HG03039 (cell line): Measurements from ENCODE around the gene TARP.
A peak's percentile ranks its signal among the peaks of the same experiment; 100 is the strongest.

ENCODE experiments used
- ATAC-seq: cut with Tn5 transposase; IDR thresholded peaks from one replicate; pipeline ENCODE4 v1.9.1; 2021; ENCODE audit warnings: mild to moderate bottlenecking, moderate library complexity; ENCODE audit not compliant: unreplicated experiment

TARP gene

DNA sequence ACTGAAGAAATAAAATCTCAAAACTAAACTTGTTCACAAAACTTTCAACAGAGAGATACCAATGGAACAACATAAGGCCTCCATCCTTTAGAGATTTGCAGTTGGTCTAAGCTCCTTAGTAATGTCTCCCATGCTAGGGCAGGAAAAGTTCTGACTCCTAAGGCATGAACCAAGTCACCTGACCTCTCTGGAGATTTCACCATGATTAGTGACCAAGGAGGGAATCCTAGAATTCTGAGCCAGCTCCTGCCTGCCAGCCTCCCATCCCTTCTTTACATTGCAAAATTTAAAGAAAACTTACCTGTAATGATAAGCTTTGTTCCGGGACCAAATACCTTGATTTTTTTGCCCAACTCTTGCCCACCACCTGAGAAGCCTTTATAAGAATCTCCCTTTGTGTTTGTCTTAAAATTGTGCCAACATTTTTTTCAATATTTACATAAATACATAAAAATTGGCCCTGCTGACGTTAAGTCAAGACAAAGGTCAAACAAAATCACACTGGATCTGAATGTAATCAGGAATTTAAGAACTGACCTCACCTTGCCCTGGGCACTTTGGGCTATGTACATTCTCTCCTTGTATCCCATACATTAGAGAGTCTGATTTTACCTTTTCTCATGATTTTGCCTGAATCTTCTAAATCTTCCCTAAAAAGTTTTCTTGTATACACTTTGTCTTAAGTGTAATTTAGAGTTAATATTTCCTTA lies at the start of gene TARP:
TSS of gene TARP (minus strand) at position 351 of the 710 bp plus-strand sequence.
- ATAC-seq = no peak

DNA sequence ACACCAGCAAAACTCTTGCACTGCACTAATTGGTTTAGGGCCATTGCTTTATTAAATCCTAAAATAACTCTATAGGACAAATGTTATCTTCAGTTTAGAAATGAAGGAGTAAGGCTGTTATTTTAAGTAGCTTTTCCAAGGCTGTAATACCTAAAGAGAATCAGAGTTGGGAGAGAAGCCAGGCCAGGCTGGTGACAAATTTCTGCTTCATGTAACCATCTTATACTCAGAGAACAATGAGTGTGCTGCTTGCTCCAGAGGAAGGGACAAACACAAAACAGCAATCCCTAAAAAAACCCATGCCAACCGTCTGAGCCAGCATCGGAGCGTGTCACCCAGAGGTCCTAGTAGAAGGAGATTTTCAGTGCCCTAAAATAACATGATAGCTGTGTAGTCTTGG lies 49.7 kb upstream of the TARP start:
- no peak for ATAC-seq

DNA sequence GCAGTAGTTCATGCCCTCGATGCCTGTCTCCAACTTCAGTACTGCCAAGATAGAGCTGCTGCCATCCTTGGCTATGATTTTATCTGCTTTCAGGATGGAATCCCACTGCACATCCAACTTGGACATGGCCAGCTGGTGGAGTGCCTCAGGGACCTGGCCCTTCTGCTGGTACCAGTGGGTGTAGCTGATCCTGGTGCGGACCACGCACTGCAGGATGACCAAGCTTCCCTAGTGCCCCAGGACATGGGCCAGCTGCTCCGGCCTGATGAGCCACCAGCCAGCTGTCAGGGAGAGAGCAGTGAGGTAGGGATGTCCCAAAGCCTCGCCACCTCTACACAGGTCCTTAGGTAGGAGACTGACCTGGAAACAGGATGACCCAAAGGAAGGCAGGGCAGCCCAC lies 49.0 kb upstream of the TARP start:
- ATAC-seq = no peak

DNA sequence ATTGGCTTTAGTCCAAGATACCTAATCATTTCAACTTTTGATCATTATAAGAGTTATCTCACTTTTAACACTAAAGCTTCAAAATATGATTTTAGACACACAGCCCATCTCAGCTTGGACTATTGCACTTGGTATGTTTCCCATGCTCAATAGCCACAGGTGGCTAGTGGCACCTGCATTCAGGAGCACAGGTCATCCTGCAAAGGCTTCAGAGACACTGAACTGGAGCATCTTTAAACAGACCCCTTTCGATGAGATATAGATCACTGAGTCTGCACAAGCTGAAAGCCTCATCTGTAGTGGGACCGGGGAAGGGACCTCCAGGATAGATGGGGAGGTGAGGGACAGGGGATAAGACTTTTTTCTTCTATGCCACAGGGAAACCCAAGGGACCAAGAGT lies 48.5 kb upstream of the TARP start:
- ATAC-seq = no peak

DNA sequence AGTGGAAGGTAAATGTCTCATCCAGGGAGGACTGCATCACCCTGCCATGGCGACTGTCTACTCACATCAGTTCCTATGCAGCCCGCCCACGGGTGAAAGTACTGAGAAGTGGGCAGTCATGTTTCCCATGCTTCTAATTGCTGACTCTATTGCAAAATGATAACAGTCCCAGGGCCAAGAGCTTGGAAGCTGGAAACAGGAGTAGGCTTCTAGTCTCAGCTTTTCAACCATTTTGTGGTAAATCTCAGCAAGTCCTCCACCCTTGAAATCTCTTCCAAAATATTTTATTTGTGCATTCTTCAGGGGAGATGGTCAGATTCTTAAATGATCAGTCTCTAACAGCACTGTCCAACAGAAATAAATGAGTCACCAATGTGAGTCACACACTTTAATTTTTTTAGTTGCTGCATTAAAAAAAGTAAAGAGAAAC lies 48.1 kb upstream of the TARP start:
- no peak for ATAC-seq

DNA sequence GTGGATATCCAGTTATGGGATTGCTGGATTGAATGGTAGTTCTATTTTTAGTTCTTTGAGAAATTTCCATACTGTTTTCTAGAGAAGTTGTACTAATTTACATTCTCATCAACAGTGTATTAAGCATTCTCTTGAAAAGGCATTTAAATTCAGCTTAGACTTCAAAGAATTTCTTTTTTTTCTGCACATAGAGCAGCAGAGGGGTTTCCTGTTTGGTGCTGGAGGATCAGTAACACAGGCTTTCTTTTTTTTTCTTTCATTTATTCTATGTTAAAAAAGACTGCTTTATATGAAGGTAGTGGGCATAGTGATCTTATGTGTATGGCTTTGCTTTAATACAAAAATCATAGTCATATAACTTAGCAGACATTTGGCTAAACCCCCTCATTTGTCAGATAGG lies 47.6 kb upstream of the TARP start:
- ATAC-seq = no peak

DNA sequence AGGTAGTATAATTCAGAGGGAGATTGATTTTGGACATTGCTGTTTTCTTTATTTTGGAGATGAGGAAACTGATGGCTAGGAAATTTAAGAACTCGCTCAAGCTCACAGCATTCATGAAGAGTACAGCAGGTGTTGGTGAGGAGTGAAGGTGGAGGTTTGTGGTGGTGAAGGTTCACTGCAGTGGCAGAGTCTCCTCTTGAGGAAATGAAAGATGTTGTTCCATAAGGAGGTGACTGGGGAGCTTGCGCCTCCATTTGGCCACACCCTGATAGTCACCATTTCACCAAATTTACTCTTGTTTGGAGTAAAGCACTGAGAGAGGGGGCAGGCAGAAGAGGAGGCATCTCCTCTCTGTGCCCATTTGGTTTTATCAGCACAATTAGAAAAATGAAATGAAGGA lies 46.4 kb upstream of the TARP start:
- ATAC-seq = no peak

DNA sequence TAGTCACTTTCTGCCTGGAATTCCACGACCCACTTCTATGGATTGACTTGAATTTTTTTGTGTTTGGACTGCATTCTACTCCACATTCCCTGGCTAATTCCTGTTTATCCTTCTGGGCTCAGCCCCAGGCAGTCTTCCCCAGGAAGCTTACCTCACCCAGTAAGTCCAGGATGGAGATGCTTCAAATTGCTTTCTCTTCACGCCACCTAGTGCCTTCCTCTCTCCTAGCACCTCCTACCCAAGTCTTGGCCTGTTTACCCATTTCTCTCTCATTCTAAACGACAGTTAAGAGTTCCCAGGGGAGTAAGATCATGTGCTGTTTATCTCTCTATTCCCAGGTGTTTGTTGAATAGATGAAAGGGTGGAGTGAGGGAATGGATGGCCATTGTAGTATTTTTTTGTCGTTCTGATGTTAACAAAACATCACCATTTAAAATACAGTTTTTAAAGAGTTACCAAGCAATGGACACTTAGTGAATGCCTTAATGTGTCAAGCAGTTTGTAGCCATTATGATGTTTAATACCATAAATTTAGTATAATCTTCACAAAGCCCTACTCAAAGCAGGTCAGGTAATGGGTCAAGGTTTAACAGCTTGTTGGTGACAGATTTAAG lies 45.5 kb upstream of the TARP start:
- peak; percentile 47 for ATAC-seq

DNA sequence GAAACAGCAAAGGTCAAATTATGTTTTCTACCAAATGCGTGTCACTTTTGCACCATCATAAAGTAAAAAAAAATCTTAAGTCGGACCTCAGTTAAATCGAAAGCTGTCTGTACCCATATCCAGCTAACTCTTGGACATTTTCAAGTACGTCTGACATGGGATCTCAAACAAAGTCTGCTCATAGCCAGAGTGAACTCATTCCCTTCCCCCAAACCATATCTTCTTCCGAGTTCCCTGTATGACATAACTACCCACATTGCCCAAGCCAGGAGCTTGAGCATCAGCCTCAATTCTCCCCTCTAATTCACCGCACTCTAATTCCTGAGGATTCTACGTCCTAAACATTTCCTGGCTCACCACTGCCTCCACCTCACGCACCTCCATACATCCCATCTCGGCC lies 44.8 kb upstream of the TARP start:
- ATAC-seq = no peak

DNA sequence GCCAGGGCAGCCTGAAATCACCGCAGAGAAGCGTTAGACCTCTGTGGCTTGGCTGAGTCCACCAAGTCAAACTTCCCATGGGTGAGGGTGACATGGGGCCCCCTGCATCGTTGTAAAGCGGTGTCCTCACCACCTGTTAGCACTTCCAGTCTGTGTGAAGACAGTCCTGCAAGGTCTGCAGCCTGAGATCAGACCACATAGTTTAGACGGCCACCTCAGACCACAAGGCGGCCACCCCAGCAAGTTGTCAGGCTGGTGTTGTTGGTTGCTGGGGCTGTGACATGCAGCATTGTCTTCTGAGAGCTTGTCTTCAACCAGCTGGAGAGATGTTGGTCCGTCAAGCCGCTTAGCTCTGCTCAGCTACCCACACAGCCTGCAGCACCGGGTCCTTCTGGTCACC lies 44.1 kb upstream of the TARP start:
- no peak for ATAC-seq

DNA sequence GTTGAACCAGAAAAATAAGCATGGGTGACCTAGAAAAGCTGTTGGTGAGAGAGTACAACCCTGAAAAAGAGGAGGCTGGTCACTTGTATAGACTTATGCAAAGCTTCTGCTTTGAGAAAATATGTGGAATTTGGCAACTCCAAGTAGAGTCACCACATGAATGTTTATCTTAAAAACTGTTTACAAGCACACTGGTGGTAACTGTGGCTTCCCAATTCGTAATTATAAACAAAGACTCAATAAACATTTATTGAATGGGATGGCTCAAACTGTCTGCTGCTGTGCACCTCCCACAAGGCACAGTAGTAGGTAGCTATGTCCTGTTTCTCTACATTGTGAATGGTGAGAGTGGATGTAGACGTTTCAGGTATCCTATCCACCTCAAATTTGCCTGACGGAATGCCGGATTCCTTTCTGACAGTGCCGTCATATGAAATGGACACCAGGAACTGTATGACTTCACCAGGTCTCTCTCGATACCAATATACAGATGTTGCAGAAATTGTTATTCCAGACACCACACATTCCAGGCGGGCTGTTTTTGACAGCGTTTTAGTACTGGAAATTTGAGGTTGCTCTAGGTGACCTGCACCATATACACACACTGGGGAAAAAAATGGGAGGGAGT lies 43.4 kb upstream of the TARP start:
- ATAC-seq = no peak

DNA sequence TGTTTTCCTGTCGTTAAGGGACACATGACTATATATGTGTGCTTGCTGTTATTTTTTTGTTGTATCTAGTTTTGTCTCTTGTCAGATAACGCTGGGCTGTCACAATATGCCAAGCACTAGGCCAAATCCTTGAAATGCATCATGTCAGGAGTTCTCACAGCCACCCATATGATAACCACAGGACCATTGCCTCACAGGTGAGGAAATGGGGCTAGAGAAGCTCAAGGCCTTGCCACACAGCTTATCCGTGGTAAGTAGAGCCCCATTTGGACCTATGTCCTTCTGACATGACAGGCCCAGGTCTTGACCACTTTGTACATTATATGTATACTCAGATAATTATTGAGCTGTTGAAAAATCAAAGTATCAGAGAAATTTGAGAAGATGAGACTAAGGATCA lies 42.0 kb upstream of the TARP start:
- no peak for ATAC-seq

DNA sequence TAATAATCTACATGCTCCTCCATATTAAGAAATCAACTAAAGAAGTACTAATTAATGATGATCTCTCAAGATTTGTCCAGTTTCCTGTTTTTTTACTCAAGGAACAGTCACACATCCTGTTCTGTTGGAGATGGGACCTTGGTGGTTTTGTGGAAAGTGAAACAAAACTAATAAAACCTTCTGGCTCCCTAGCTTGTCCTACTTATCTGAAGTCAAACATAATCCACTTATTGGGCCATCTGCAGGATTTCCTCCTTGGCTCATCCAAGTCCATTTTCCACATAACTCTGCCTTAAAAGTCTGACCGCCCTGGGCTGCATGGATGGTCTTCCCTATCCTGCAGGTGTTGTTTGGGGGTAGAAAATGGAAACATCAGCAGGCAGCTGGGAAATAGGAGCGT lies 39.4 kb upstream of the TARP start:
- no peak for ATAC-seq

DNA sequence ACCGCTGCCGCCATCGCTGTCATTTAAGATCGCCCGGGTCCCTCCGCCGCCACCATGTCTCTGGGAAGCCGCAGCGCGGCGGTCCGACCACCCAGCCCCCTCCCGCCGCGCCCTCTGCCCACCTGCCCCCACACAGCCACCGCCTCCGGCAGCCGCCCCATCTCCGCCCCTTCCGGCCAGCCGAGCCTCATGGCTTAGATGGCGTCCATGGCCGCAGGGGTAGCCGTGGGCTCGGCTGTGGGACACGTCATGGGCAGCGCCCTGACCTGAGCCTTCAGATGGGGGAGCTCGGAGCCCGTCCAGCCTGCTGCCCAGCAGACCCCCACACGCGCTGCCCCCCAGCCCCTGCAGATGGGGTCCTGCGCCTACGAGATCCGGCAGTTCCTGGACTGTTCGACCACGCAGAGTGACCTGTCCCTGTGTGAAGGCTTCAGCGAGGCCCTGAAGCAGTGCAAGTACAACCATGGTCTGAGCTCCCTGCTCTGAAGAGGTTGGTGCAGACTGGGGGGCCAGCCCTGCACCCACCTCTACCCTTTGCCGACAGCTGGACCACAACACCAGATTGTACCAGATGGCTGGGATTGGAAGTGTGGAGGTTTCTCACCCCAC lies 38.0 kb upstream of the TARP start:
- peak; percentile 51 for ATAC-seq

DNA sequence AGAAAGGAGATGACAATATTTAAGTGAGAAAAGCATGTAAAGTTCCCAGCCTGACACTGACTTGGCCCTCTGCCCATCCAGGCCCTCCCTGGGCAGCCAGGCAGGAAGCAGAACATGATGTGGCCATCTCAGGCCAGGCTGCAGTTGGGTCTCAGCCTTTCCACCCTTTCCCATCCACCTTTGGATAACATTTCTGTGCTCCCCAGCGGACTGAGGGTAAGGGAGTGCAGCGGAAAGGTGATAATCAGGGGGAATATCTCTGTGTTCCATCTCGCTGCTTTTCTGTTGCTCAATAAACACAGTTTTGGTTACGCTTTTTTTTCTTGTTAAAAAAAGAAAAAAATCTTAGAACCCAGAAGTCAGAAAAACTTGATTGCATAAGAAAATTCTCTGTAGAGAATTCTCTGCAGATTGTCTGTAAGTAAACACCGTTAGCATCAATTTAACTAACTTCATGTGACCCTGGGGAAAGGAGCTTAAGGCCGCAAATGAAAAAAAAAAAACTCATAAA lies 37.2 kb upstream of the TARP start:
- ATAC-seq = no peak

DNA sequence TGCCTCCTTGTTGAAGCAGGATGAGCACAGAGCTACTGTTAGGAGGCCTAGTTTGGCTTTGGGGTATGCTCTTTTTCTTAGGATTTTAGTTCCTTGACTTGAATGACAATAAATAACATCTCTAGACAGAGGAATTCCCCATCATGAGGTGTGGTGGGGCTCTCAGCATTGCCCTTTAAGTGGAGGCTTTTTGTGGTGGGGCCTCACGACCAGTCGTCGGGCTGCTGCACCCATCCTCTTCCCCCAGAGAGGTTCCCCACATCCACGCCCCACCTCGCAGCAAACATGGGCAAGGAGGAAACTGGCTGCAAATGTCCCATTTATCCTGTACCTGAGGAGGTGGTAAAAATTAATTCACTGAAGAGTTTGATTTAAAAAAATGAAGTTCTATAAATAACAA lies 36.1 kb upstream of the TARP start:
- no peak for ATAC-seq

DNA sequence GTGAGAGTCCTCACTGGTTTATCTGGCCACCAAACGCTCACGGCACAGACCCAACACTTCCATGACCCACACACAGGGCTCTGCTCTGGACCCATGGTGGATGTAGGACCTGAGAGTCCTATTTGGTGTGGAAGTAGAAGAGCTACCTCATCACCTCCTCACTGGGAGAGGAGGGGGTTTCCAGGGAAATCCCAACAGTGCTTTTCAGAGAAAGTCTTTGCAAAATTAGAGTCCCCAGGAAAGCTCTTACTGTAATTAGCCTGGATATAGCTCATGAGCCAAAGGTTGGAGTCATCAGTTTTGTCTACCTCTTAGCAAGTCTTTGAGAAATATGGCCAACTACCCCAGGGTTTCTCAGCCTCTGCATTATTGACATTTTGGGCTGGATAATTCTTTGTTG lies 34.7 kb upstream of the TARP start:
- ATAC-seq = no peak

DNA sequence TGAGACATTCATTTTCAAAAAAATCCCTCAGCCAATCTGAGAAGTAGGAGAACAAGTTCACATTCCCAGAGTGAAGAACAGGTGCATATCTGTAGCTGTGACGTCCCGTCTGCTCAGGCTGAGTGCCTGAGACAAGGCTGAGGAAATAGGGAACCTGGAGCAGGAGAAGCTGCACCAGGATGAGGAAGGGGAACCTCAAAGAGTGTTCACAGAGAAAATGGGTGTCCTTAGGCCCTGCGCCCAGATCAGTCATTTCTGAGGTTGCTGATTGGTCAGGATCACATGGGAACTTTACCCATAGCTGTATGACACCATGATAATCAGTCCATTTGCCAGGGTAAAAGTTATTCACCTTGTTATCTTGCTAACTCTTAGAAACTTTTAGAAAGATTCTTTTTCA lies 34.2 kb upstream of the TARP start:
- no peak for ATAC-seq

DNA sequence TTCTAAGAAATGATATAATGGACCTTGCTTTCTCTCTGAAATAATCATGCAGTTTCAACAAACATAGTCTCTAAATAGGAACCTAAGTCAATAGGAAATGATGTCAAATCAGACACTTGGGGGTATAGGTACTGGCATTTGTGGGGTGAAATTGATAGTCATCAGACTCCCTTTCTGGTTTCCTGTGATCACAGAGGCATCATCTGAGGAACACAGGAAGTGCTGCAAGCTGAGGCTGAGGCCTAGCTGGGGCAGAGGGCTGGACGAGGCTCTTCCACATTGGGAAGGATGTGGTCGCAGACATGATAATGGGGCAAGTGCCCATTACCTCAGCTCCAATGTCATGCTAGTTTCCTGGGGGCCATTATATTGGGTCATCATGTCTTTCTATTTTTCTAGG lies 33.5 kb upstream of the TARP start:
- no peak for ATAC-seq

DNA sequence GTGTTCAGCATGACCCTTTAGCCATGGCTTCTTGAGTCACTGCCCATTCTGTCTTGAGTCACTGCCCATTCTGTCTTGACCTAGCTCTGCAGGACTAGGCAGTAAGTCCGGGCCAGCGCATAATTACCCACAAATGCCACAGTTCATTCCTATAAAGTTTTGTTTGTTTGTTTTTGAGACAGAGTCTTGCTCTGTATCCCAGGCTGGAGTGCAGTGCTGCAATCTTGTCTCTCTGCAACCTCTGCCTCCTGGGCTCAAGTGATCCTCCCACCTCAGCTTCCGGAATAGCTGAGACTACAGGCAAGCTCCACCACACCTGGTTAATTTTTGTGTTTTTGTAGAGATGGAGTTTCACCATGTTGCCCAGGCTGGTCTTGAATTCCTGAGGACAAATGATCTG lies 32.7 kb upstream of the TARP start:
- no peak for ATAC-seq

DNA sequence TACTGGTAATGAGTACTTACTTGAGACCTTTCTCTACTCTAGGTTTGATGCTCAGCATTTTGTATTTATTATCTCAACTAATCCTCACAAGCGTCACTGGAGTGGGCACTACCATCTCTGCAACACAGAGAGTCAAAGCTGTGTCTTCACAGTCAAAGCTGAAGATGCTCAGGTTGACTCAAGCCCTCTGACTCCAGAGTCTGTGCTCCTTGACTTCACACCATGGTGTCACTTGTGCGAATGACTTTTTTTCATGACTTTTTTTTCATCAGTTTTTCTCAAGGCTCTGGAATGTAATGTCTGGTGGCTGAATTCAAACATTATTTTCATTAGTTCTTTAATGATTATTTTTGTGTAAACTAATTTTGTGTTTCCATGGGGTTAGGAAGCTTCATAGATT lies 30.4 kb upstream of the TARP start:
- ATAC-seq = no peak

DNA sequence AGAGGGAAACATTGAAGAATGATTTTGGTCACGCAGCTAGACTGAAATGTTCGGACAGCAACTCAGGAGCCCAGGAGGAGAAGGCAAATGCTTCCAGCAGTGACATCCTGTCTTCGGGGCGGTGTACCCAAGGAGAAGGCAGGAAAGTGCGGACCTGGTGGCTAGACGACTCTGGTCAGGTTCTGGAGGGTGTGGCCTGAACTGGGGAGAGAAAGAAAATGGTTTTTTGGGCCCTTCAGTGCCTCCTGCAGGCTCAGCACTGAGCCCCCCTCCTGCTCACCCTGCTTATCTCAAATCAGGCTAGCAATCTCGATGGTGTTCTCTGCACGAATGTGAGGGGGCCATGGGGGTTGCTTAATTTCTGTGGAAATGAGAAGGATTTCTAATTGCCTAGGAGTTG lies 26.7 kb upstream of the TARP start:
- no peak for ATAC-seq
